Activated T-cell treated with anti-CD3 and anti-CD28 coated beads for 4 hours (primary cell): ENCODE data around the gene ATP2C2.
"Not testable (repeated sequence)": the region's sequence is repeated elsewhere in the genome, so short reads cannot be mapped to it uniquely, and the experiment has no call there.

Experiments used
- DNase-seq: peaks from one replicate; pipeline ENCODE4 v3.0.0-alpha.2; 2020

Gene ATP2C2

DNA sequence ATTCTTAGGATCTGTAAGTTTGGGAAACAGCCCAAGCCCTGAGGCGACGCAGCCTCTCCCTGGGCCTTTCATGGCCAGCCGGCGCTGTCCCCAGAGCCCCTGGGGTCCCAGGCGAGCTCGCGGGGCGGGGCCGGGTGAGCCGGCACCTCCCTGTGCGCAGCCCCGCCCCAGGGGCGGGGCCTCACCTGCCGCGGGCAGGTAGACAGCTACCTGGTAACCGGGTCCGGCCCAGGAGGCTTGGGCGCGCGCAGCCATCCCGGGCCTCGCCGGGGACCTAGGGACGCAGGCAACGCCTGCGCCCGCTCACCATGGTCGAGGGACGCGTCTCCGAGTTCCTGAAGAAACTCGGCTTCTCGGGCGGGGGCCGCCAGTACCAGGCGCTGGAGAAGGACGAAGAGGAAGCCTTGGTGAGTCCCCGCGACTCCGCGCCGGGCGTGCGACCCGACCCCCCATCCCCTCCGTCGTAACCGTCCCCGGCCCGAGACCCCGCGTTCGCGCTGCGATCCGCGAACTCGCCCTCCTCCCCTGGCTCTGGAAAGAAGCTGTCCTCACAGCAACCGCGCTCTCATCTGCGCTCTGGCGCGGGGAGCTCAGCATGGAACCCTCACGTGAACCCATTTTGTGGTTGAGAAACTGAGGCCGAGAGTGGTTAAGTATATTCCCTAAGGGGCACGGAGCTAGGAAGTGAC is at the start of gene ATP2C2:
TSS of gene ATP2C2 (plus strand) at position 231 of the 689 bp plus-strand sequence. CDS start at position 309, 78 bp downstream.
- DNase-seq = no peak

GRCh38 chr16:84319146-84319760 is 49.1 kb upstream of the ATP2C2 start:
- no peak for DNase-seq

DNA sequence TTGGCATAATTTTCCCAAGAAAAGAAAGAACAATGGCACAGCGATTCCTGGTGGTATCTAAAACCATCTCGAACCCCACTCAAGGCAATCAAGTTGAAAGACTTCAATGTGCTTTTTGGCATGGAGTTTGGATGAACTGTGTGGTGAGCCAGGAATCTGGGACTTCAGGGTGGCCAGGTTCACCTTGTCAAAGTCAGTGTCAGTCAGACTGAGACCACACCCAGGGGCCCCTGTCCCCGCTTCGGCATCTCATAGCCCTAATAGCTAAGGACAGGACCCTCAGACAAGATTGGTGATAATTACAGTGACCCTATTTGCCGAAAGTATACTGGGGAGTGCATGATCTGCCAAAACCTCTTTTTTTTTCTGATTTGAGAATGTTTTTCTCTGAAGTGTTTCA is 47.8 kb upstream of the ATP2C2 start:
- no peak for DNase-seq

DNA sequence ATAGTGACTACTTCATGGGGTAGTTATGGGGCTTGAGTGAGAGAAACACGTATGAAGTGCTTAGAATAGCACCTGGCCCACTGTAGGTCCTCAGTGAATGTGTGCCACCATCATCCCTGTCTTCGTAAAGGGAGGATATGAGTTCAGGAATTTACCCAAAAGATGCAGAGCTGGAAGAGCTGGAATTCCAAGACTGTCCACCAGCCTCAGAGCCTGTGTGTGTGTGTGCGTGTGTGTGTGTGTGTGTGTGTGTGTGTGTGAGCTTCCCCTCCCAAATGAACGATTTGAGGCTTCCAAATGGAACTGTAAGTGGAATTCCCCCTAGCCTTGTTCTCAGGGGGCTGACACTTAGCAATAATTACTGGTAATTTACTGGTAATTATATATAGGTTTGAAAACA is 46.4 kb upstream of the ATP2C2 start:
- DNase-seq = no peak

GRCh38 chr16:84322749-84323148 is 45.6 kb upstream of the ATP2C2 start:
- no peak for DNase-seq

GRCh38 chr16:84323606-84324005 is 44.7 kb upstream of the ATP2C2 start:
- DNase-seq = no peak

GRCh38 chr16:84324434-84325262 is 43.7 kb upstream of the ATP2C2 start:
- DNase-seq = no peak

- no peak for DNase-seq
Observed at GRCh38 chr16:84326545-84326944, 41.8 kb upstream of the ATP2C2 start.

- no peak for DNase-seq
Observed at GRCh38 chr16:84327926-84328505, 40.3 kb upstream of the ATP2C2 start.

DNA sequence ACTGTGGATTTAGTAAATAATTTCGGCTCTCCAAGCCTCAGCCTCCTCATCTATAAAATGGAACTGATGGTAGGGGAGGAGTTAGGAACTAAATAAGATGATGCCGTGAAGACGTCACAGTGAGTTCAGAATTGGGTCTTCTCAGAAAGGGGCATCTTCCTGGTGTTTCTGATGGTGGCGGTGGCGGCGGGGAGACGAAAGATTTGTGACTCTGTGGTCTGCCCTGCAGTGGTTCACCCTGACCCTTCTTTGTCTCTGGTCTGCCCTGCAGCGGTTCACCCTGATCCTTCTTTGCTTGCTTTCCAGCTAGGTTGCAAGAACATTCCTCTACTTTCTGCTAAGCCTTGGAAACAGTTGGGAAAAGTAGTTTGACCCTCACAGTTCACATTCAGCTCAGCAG is 39.3 kb upstream of the ATP2C2 start:
- DNase-seq = no peak

DNA sequence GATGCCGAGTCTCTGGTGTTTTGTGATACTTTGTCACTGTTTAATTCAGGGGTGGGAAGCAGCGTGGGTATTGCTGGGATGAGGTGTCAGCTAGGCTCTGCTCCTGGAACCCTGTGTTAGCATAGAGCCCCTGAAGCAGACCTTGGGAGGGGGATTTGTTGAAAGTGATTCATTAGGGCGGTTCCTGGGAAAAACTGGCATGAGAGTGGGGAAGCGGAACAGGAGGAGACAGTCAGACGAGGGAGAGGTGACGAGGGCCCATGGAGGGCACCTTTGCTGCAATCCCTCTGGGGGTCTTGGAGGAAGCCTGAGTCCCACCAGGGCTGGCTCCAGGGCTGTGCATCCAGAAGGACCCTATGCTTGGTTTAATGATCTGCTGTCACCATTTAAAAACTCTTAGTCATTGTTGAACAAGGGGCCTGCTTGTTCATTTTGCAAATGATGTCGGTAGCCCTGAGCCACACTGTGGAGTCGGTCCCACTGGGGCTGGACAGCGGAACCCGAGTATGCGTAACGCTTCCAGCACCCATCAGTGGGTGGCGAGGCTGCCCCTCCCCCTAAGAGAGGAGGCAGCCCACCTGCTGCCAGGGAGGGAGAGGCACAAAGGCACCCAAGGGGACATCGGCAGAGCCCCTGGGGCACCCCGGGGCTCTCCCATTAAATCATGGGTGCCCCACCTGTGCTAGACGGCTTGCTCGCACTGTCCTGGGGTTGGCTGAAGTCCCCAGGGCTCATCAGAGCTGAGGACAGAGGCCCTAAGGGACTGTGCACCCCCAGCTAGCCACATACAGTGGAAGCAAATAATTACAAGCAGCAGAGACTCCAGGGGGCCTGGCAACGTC is 38.3 kb upstream of the ATP2C2 start:
- DNase-seq = no peak

GRCh38 chr16:84330685-84331050 is 37.7 kb upstream of the ATP2C2 start:
- no peak for DNase-seq

GRCh38 chr16:84331998-84332780 is 36.1 kb upstream of the ATP2C2 start:
- DNase-seq = no peak

DNA sequence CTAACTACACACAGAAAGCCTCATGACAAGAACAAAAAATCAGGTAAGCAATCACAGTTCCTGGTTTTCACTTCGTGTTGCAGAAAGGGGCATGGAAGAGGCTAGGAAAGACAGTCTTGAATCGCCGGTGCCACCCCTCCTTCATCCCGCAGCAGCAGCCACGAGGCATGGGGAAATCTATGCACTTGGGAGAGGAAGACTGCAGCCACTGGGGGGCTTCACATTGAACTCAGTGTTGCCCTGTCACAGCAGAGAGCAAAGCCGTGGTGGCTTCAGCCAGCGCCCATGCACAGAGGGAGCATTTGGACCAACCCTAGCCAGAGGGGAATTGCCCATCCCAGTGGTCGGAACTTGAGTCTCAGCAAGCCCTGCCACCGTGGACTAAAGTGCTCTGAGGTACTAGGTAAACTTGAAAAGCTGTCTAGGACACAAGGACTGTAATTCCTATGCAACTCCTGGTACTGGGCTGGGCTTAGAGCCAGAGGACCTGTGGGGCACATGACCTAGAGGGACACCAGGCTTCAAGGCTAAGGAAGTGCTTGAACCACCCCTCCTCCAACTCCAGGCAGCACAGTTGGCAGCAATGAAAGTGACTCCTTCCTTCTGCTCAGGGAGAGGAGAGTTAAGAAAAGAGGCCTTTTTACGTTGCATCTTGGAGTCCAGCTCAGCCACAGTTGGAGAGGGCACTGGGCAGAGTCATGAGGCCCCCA is 35.2 kb upstream of the ATP2C2 start:
- DNase-seq = no peak

GRCh38 chr16:84334058-84334457 is 34.3 kb upstream of the ATP2C2 start:
- DNase-seq = no peak

GRCh38 chr16:84334482-84334881 is 33.9 kb upstream of the ATP2C2 start:
- no peak for DNase-seq

GRCh38 chr16:84337236-84337635 is 31.1 kb upstream of the ATP2C2 start:
- not testable (repeated sequence) for DNase-seq

DNA sequence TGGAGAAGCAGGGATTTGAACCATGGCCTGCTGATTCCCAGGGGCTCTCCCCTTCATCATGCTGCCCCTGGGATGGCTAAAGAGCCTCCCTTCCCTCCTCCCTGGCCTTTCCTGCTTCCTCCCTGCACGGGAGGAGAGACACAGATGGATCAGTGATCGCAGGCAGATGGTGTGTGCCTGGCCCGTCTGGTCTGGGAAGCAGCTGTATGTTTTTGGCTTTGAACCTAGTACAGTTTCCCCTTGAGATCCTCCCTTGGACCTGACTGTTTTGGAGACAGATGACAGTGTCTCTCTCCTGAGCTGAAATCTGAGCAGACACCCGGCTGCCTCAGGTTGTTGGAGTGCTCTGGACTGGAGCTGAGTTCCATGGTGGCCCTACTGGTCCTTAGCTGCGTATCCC is 29.0 kb upstream of the ATP2C2 start:
- DNase-seq = no peak

DNA sequence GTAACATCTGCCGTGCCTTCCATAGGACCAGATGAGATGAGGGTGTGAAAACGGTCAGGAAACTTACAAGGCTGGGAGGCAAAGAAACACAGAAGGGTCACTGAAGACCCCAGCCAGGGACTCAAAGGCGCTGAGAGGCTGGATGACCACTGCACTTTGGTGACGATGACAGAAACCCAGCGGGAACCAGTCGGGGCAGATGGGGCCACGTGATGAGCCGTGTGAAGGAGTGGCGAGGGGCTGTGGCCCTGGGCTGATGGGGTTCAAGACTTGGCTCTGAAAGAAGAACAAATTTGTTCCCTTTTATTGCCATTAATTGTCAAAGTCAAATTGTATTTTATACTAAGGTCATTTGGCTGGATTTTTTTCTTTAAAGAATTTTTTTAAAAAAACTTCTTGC is 28.6 kb upstream of the ATP2C2 start:
- no peak for DNase-seq

GRCh38 chr16:84340325-84341040 is 27.9 kb upstream of the ATP2C2 start:
- DNase-seq = no peak
